ENCODE measurements around the gene LIN28B.

Gene LIN28B

DNA sequence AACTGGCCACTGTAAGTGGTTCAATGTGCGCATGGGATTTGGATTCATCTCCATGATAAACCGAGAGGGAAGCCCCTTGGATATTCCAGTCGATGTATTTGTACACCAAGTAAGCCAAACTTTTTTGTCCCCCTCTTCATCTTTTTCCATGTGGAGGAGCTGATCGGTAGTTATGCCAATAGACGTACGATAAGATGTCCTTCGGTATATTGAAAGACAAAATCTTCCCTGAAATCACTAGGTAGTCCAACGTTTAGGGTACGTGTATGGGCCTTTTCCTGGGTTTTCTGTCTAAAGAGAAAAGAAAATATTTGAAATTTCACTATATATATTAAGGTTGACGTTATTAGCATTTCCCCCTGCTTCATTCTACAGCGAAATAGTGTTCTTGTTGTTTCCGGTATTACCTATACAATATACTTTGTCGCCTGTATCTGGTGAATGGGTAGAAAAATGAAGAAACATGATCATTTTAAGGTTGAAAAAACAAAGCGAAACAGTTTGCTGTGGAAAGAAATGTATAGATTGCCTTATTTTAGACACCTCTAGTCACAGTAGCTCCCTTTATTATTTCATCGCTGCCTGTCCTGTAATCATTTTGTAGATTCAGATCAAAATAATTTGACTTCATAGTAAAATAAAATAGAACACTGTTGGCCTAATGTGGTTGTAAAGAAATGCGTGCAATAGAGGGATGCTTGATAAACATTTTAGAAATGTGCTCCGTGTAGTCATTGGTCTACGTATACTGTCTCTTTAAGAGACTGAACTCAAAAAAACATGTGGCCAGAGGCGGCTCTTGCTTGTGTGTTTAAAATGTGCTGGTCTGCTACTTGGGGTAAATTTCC is 1.5 kb downstream of the LIN28B start:
- peak; percentile 70 for DNase-seq
- WGBS (ENCODE audit: extremely low coverage, insufficient coverage, low lambda C conversion rate): no CpG with 5 or more reads among the region's 19 CpGs
- peak overlapping the region; percentile 91 for H3K4ac ChIP-seq (ENCODE audit: low read depth, low read length)

DNA sequence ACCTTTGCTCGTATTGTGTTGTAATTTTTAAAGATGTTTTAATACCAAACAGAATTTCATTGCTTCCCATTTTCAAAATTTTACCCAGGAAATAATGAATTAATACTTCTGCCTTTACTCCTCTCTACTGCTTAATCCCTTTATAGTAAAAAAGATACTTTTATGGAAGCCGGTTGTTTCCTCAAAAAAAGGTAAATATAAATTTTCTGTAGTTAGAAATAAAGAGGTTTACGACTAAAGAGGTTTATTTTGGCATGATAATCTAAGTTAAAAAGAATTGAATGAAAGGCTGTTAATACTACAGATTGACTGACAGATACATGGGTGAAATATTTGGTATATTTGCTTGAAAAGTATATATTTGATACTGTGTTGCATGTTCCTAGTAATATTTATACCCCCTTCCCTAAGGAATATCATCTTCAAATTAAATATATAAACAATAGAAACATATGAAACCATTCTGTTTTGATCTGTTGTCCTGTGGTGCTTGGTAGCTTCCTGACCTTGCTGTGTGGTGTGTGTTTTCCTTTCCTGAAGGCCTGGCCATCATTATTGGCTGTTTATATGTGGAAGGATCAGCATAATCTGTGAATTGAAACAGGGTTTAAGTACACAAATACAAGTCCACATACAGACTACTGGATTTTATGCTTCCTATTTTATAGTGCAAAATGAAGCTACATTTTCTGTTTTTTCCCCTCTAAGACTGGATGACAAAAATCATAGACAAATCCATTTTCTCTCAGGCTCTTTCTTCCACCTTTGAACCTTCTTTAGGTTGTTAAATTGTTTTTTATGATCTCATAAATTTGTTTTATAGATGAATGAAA is 2.3 kb downstream of the LIN28B start:
- Histone ChIP-seq H2BK15ac (replicated peaks; ENCODE audit: low read depth) (no peak overlapping the region), H3K18ac (ENCODE audit: low read length) (no peak overlapping the region), H2BK5ac (ENCODE audit: low read length) (no peak overlapping the region), H2BK120ac (ENCODE audit: low read depth, low read length) (no peak overlapping the region), H2AK5ac (ENCODE audit: low read length) (no peak overlapping the region), H4K8ac (ENCODE audit: low read depth, low read length) (no peak overlapping the region), H3K56ac (ENCODE audit: low read length) (peak overlapping the region; percentile 66), H3K79me2 (ENCODE audit: control insufficient read depth, insufficient read depth, low read length) (peaks cover 8% of the 10 kb centered on the region), H3K4me3 (ENCODE audit: low read length) (peak overlapping the region; percentile 45), H3K79me1 (ENCODE audit: low read length) (no peaks in the 10 kb centered on the region), H4K5ac (ENCODE audit: low read length) (no peak overlapping the region), H3K23ac (ENCODE audit: low read length) (no peak overlapping the region), H3K4me2 (ENCODE audit: low read length) (no peak overlapping the region), H3K9ac (ENCODE audit: low read length) (peak overlapping the region; percentile 80), H3K4ac (ENCODE audit: low read depth, low read length) (no peak overlapping the region), H3K4me1 (ENCODE audit: control insufficient read depth, low read depth, low read length) (no peaks in the 10 kb centered on the region), H3K27me3 (ENCODE audit: insufficient read depth, low read length, poor library complexity) (no peaks in the 10 kb centered on the region), H3K27ac (ENCODE audit: low read depth, low read length) (no peak overlapping the region), H3K36me3 (ENCODE audit: control insufficient read depth, insufficient read depth, low read length) (no peaks in the 10 kb centered on the region)
- no CpG with 5 or more reads among the region's 3 CpGs for WGBS (ENCODE audit: extremely low coverage, insufficient coverage, low lambda C conversion rate)
- DNase-seq: peak; percentile 28

More for the DNA sequence above, 1.5 kb downstream of the LIN28B start:
- no peaks in the 10 kb centered on the region for H3K79me1 ChIP-seq (ENCODE audit: low read length)
- peaks cover 6% of the 10 kb centered on the region for H3K79me2 ChIP-seq (ENCODE audit: control insufficient read depth, insufficient read depth, low read length)
- no peak overlapping the region for H2BK15ac ChIP-seq (replicated peaks; ENCODE audit: low read depth)
- H4K8ac ChIP-seq (ENCODE audit: low read depth, low read length): no peak overlapping the region
- no peak overlapping the region for H2AK5ac ChIP-seq (ENCODE audit: low read length)
- no peak overlapping the region for H4K5ac ChIP-seq (ENCODE audit: low read length)
- peak overlapping the region; percentile 76 for H3K4me3 ChIP-seq (ENCODE audit: low read length)
- H3K27ac ChIP-seq (ENCODE audit: low read depth, low read length): peak overlapping the region; percentile 95
- H3K4me2 ChIP-seq (ENCODE audit: low read length): peak overlapping the region; percentile 37
- H3K4me1 ChIP-seq (ENCODE audit: control insufficient read depth, low read depth, low read length): no peaks in the 10 kb centered on the region
- peak overlapping the region; percentile 92 for H3K56ac ChIP-seq (ENCODE audit: low read length)
- peak overlapping the region; percentile 80 for H3K18ac ChIP-seq (ENCODE audit: low read length)
- H2BK120ac ChIP-seq (ENCODE audit: low read depth, low read length): no peak overlapping the region
- no peak overlapping the region for H2BK5ac ChIP-seq (ENCODE audit: low read length)
- no peaks in the 10 kb centered on the region for H3K36me3 ChIP-seq (ENCODE audit: control insufficient read depth, insufficient read depth, low read length)
- H3K27me3 ChIP-seq (ENCODE audit: insufficient read depth, low read length, poor library complexity): no peaks in the 10 kb centered on the region
- peak overlapping the region; percentile 80 for H3K9ac ChIP-seq (ENCODE audit: low read length)
- no peak overlapping the region for H3K23ac ChIP-seq (ENCODE audit: low read length)

DNA sequence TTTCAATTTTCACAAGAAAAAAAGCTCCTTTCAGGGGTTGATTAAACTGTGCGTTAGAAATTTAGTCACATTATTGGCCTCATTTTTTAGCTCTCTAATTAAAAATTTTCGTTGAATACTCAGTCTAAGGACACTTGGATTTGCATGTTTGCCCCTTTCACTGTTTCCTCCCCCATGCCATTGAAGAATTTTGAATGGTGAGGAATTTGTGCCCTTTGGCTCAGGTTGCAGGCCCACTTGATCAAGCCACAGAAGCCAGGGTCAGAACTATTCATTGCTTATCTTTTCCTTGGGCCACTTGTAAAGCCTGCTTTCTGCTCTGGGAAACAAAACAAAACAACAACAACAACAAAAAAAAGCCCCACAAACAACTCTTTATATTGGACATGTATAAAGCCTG is 12.2 kb downstream of the LIN28B start:
- Histone ChIP-seq H3K18ac (ENCODE audit: low read length) (no peak overlapping the region), H3K4me2 (ENCODE audit: low read length) (no peak overlapping the region), H3K4me1 (ENCODE audit: control insufficient read depth, low read depth, low read length) (no peaks in the 10 kb centered on the region), H3K36me3 (ENCODE audit: control insufficient read depth, insufficient read depth, low read length) (no peaks in the 10 kb centered on the region), H2BK5ac (ENCODE audit: low read length) (no peak overlapping the region), H3K23ac (ENCODE audit: low read length) (no peak overlapping the region), H3K79me1 (ENCODE audit: low read length) (no peaks in the 10 kb centered on the region), H3K9ac (ENCODE audit: low read length) (no peak overlapping the region), H3K27ac (ENCODE audit: low read depth, low read length) (no peak overlapping the region), H3K27me3 (ENCODE audit: insufficient read depth, low read length, poor library complexity) (no peaks in the 10 kb centered on the region), H2BK120ac (ENCODE audit: low read depth, low read length) (no peak overlapping the region), H4K8ac (ENCODE audit: low read depth, low read length) (no peak overlapping the region), H3K4ac (ENCODE audit: low read depth, low read length) (no peak overlapping the region), H3K56ac (ENCODE audit: low read length) (no peak overlapping the region), H2BK15ac (replicated peaks; ENCODE audit: low read depth) (no peak overlapping the region), H4K5ac (ENCODE audit: low read length) (no peak overlapping the region), H3K4me3 (ENCODE audit: low read length) (no peak overlapping the region), H3K79me2 (ENCODE audit: control insufficient read depth, insufficient read depth, low read length) (peaks cover 18% of the 10 kb centered on the region), H2AK5ac (ENCODE audit: low read length) (no peak overlapping the region)
- whole genome bisulfite sequencing (ENCODE audit: extremely low coverage, insufficient coverage, low lambda C conversion rate): no CpG with 5 or more reads among the region's 2 CpGs
- peak; percentile 91 for DNase-seq

DNA sequence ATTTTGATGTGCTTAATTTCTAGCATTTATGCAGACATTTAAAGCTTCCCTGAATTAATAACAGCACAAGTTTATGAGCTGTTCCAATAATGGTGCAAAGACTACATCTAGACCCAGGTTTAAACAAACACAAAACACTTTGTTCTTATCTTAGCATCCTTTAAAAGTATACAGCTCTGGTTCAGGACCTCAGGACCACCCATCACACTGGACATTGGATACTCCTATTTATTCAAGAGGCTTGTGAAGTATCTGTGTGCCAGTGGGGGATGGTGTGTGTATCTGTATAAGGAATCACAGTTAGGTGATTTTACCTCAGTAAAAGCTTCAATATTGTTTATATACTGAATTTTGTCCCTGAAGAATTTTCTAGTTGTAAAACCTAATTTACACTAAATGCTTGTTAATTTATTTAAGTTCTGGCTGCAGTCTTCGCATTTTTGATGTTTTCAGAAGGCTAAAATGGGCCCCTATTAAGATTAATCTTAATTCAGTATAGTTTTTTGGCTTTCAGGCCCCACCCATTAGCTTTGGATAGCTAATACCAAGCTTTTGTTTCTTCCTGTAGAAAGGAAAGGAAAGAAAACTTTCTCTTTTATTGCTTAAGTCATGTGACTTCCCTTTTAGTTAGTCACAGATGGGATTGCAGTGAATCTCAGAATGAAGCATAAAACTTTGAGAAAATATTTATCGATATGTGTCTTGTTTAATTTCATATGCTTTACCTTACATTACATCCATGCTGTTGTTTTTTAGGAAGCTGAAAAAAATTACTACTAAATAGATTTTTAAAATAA is 13.1 kb downstream of the LIN28B start:
- Histone ChIP-seq H3K27ac (ENCODE audit: low read depth, low read length) (no peak overlapping the region), H2AK5ac (ENCODE audit: low read length) (no peak overlapping the region), H3K4me3 (ENCODE audit: low read length) (no peak overlapping the region), H3K9ac (ENCODE audit: low read length) (no peak overlapping the region), H4K8ac (ENCODE audit: low read depth, low read length) (no peak overlapping the region), H2BK15ac (replicated peaks; ENCODE audit: low read depth) (no peak overlapping the region), H3K4me2 (ENCODE audit: low read length) (no peak overlapping the region), H3K36me3 (ENCODE audit: control insufficient read depth, insufficient read depth, low read length) (no peaks in the 10 kb centered on the region), H2BK5ac (ENCODE audit: low read length) (no peak overlapping the region), H3K79me2 (ENCODE audit: control insufficient read depth, insufficient read depth, low read length) (peaks cover 17% of the 10 kb centered on the region), H3K79me1 (ENCODE audit: low read length) (no peaks in the 10 kb centered on the region), H3K27me3 (ENCODE audit: insufficient read depth, low read length, poor library complexity) (no peaks in the 10 kb centered on the region), H3K56ac (ENCODE audit: low read length) (no peak overlapping the region), H3K23ac (ENCODE audit: low read length) (no peak overlapping the region), H3K4me1 (ENCODE audit: control insufficient read depth, low read depth, low read length) (no peaks in the 10 kb centered on the region), H2BK120ac (ENCODE audit: low read depth, low read length) (no peak overlapping the region), H3K18ac (ENCODE audit: low read length) (no peak overlapping the region), H4K5ac (ENCODE audit: low read length) (no peak overlapping the region), H3K4ac (ENCODE audit: low read depth, low read length) (no peak overlapping the region)
- no peak for DNase-seq
- WGBS (ENCODE audit: extremely low coverage, insufficient coverage, low lambda C conversion rate): no CpG with 5 or more reads among the region's 2 CpGs

DNA sequence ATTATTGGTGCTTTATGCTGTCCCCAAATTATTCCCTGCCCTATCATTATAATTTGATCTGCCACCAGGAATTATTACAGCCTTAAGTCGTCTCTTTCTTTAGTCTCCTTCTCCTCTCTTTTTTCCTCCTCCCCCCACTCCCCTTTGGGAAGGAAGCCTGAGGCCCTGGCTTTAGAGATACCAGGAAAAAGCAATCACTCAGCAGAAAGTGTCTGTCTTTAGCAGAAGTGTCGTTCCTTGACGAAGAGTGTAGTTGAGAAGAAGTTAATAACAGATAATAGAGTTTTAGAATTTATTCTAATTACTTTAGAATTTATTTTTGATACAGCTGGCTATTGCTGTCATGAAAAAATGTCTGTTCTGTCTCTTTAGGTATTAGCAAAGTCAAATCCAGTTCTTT is 16.5 kb downstream of the LIN28B start:
- Histone ChIP-seq H3K4ac (ENCODE audit: low read depth, low read length) (no peak overlapping the region), H2BK120ac (ENCODE audit: low read depth, low read length) (no peak overlapping the region), H3K27ac (ENCODE audit: low read depth, low read length) (no peak overlapping the region)

More for the DNA sequence above, 16.5 kb downstream of the LIN28B start:
- H3K36me3 ChIP-seq (ENCODE audit: control insufficient read depth, insufficient read depth, low read length): no peaks in the 10 kb centered on the region
- no peak overlapping the region for H2AK5ac ChIP-seq (ENCODE audit: low read length)
- peaks cover 7% of the 10 kb centered on the region for H3K4me1 ChIP-seq (ENCODE audit: control insufficient read depth, low read depth, low read length)
- H4K8ac ChIP-seq (ENCODE audit: low read depth, low read length): no peak overlapping the region
- H2BK15ac ChIP-seq (replicated peaks; ENCODE audit: low read depth): no peak overlapping the region
- H4K5ac ChIP-seq (ENCODE audit: low read length): no peak overlapping the region
- no peak overlapping the region for H3K23ac ChIP-seq (ENCODE audit: low read length)
- DNase-seq: peak; percentile 35
- peaks cover 5% of the 10 kb centered on the region for H3K79me1 ChIP-seq (ENCODE audit: low read length)
- H3K4me2 ChIP-seq (ENCODE audit: low read length): no peak overlapping the region
- H2BK5ac ChIP-seq (ENCODE audit: low read length): no peak overlapping the region
- no peaks in the 10 kb centered on the region for H3K27me3 ChIP-seq (ENCODE audit: insufficient read depth, low read length, poor library complexity)
- H3K18ac ChIP-seq (ENCODE audit: low read length): no peak overlapping the region
- H3K4me3 ChIP-seq (ENCODE audit: low read length): no peak overlapping the region
- no peak overlapping the region for H3K9ac ChIP-seq (ENCODE audit: low read length)
- no CpG with 5 or more reads among the region's 3 CpGs for WGBS (ENCODE audit: extremely low coverage, insufficient coverage, low lambda C conversion rate)
- H3K56ac ChIP-seq (ENCODE audit: low read length): no peak overlapping the region
- H3K79me2 ChIP-seq (ENCODE audit: control insufficient read depth, insufficient read depth, low read length): peaks cover 28% of the 10 kb centered on the region
